ENCODE results near the gene UBALD2. TPM values are rescaled to one million over a fixed set of nuclear protein-coding genes. Genes with fewer than 3 reads are reported as not detected.

UBALD2 gene
- total RNA-seq, 1 experiment from 2014 or later: 30.3 TPM

DNA sequence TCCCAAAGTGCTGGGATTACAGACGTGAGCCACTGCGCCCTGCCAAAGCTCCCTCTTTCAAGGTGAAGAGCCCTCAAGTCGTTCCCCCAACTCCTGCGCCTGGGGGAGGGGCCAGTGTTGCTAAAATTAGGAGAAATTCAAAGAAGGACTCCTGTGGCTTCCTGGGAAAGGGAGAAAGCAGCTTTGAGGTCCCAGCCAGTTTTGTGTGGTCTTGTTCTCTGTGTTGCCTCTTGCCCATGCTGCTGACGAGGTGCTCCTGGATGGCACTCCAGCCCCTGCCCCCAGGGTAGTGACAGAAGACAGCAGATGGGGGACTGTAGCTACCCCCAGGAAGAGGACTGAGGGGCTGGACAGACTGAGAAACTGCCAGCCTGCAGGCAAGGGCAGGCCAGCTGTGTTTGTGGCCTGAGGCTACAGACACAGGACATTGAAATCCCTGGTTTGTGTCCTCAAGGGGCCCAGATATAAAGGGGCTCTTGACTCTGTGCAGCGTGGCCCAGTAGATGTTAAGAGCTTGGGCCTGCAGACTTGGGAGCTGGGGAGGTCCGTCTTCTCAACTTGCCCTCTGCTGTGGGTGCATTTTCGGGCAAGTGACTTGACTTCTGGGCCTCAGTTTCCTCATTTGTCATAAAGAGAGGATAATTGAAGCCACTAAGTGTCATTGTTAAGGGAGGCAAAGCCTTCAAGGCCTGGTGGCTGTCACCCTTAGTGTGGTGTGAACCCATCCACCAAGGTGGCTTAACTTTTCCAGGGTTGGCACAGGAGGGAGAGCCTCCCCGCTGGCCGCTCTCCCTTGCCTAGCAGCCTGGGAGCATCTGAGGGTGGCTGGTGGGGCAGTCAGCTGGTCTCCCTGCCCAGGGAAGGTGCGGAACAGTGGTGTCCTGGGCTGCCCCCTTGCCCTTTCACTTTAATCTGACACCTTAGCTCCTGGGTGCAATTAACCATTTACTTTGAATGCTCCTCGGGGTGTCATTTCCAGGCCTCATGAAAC is 4.1 kb downstream of the UBALD2 start:
- peak overlapping the region; percentile 93 for H3K27ac Mint-ChIP-seq
- ChIA-PET POLR2A (interaction anchor here (0.7 kb wide), 1 partner anchor 146 kb away, joined by 5 read pairs; no protein-coding TSS in a partner anchor), CTCF (interaction anchor here (0.6 to 6.3 kb wide), 10 partner anchors 10 to 163 kb away, joined by 3 to 58 read pairs (median 4); no protein-coding TSS in a partner anchor)
- peaks cover 38% of the 10 kb centered on the region for H3K4me1 Mint-ChIP-seq
- no peak for DNase-seq (ENCODE audit: low spot score)
- no peaks in the 10 kb centered on the region for H3K9me3 Mint-ChIP-seq
- TF ChIP-seq AFF4 (CRISPR knock-in tag; IDR thresholded peaks at IDR 0.05; ENCODE audit: borderline replicate concordance) (no peak), ZNF425 (CRISPR knock-in tag; conservative IDR thresholded peaks at IDR 0.05) (no peak), NR2C2 (CRISPR knock-in tag; IDR thresholded peaks at IDR 0.05) (no peak), GTF2I (CRISPR knock-in tag; conservative IDR thresholded peaks at IDR 0.05) (no peak), ATF1 (CRISPR knock-in tag; IDR thresholded peaks at IDR 0.05) (no peak)
- TF ChIP-seq, protein P1, sequence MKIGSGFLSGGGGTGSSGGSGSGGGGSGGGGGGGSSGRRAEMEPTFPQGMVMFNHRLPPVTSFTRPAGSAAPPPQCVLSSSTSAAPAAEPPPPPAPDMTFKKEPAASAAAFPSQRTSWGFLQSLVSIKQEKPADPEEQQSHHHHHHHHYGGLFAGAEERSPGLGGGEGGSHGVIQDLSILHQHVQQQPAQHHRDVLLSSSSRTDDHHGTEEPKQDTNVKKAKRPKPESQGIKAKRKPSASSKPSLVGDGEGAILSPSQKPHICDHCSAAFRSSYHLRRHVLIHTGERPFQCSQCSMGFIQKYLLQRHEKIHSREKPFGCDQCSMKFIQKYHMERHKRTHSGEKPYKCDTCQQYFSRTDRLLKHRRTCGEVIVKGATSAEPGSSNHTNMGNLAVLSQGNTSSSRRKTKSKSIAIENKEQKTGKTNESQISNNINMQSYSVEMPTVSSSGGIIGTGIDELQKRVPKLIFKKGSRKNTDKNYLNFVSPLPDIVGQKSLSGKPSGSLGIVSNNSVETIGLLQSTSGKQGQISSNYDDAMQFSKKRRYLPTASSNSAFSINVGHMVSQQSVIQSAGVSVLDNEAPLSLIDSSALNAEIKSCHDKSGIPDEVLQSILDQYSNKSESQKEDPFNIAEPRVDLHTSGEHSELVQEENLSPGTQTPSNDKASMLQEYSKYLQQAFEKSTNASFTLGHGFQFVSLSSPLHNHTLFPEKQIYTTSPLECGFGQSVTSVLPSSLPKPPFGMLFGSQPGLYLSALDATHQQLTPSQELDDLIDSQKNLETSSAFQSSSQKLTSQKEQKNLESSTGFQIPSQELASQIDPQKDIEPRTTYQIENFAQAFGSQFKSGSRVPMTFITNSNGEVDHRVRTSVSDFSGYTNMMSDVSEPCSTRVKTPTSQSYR (CRISPR knock-in tag; IDR thresholded peaks at IDR 0.05): no peak
- no peaks in the 10 kb centered on the region for H3K27me3 Mint-ChIP-seq (ENCODE audit: low read depth)
- ATAC-seq: no peak
- H3K4me3 Mint-ChIP-seq: peak overlapping the region; percentile 18; the same call in 1 of the 2 replicates
- H3K36me3 Mint-ChIP-seq: peaks cover 7% of the 10 kb centered on the region; the same call in 1 of the 2 replicates

GRCh38 chr17:76270127-76270592 is 5.0 kb downstream of the UBALD2 start:
- Mint-ChIP-seq H3K36me3 (peaks cover 7% of the 10 kb centered on the region; the same call in 1 of the 2 replicates), H3K9me3 (no peaks in the 10 kb centered on the region), H3K4me1 (peaks cover 34% of the 10 kb centered on the region), H3K27me3 (ENCODE audit: low read depth) (no peaks in the 10 kb centered on the region), H3K27ac (no peak overlapping the region), H3K4me3 (no peak overlapping the region)
- ATAC-seq: no peak
- ChIA-PET POLR2A (no interaction called here), CTCF (interaction anchor here (1.5 to 6.3 kb wide), 5 partner anchors 10 to 148 kb away, joined by 3 to 58 read pairs (median 7); no protein-coding TSS in a partner anchor)
- no peak for DNase-seq (ENCODE audit: low spot score)
- TF ChIP-seq ATF1 (CRISPR knock-in tag; IDR thresholded peaks at IDR 0.05) (no peak), MYBL2 (CRISPR knock-in tag; IDR thresholded peaks at IDR 0.05) (no peak), IRF2 (CRISPR knock-in tag; IDR thresholded peaks at IDR 0.05; ENCODE audit: borderline replicate concordance, low read depth) (no peak), RORB (CRISPR knock-in tag; IDR thresholded peaks at IDR 0.05) (no peak), HMGA2 (CRISPR knock-in tag; IDR thresholded peaks at IDR 0.05) (no peak), ERG (CRISPR knock-in tag; IDR thresholded peaks at IDR 0.05) (no peak), PRDM15 (CRISPR knock-in tag; IDR thresholded peaks at IDR 0.05) (no peak), SMAD3 (CRISPR knock-in tag; IDR thresholded peaks at IDR 0.05; ENCODE audit: borderline replicate concordance) (no peak)
- TF ChIP-seq, protein P2, sequence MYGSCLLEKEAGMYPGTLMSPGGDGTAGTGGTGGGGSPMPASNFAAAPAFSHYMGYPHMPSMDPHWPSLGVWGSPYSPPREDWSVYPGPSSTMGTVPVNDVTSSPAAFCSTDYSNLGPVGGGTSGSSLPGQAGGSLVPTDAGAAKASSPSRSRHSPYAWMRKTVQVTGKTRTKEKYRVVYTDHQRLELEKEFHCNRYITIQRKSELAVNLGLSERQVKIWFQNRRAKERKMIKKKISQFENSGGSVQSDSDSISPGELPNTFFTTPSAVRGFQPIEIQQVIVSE (CRISPR knock-in tag; IDR thresholded peaks at IDR 0.05; ENCODE audit: borderline replicate concordance): no peak
- TF ChIP-seq, protein P3, sequence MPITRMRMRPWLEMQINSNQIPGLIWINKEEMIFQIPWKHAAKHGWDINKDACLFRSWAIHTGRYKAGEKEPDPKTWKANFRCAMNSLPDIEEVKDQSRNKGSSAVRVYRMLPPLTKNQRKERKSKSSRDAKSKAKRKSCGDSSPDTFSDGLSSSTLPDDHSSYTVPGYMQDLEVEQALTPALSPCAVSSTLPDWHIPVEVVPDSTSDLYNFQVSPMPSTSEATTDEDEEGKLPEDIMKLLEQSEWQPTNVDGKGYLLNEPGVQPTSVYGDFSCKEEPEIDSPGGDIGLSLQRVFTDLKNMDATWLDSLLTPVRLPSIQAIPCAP (CRISPR knock-in tag; IDR thresholded peaks at IDR 0.05): no peak
